GM18867 (cell line): Measurements from ENCODE around the gene CEMIP2.

Experiments
- ATAC-seq: cut with Tn5 transposase; IDR thresholded peaks from one replicate; pipeline ENCODE4 v1.9.1; 2021; ENCODE audit warnings: mild to moderate bottlenecking, moderate library complexity; ENCODE audit not compliant: unreplicated experiment

The CEMIP2 gene

GRCh38 chr9:71752928-71753327 lies 15.4 kb downstream of the CEMIP2 start:
- ATAC-seq: no peak

GRCh38 chr9:71752352-71752751 lies 16.0 kb downstream of the CEMIP2 start:
- ATAC-seq: no peak

GRCh38 chr9:71748280-71748743 lies 20.0 kb downstream of the CEMIP2 start:
- no peak for ATAC-seq

DNA sequence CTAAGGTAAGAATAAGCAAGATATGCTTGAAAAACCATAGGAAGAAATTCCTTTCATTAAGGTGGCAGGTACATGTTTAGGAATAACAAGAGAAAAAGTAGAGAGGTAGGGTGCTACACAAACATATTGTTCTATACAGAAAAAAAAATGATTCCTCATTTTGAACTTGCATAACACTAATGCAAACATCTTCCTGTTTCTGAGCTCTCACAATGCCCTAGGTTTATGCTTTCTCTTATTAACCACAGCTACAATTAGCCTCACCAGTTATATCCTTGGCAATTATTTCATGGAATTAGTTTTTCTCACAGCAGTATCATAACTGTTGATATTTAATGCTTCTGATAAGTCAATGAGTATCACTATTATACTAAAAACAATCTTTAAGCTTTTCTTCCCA lies 20.7 kb downstream of the CEMIP2 start:
- no peak for ATAC-seq

GRCh38 chr9:71746758-71747125 lies 21.6 kb downstream of the CEMIP2 start:
- no peak for ATAC-seq

DNA sequence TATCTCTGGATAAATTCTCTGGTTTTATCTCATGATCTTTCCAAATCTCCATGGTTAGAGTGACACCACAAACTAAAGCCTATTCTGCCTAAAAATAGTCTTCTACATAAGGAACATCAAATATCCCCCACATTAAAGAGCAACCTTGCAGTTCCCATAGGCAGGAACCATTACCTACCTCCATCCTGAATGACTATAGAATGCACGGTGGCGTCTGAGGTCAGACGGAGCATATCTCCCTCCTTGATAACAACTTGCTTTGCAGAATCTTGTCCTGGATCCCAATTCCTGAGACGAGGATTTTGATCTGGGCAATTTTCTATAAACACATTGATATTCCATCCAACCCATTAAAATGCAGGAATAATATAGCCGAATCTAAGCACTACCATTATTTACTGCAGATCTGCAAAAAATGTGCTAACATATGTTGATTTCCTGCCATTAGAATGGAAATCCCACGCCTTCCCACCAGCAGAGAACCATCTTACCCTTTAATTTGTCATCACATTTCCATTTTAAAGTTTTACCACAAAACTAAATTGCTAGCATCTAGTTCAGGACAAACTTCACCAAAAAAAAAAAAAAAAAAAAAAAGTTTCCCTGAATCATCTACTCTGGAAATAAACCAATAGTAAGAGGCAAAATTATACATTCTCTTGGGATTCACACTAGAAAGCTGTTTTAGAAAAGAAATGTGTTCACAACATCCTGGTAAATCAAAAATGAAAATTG lies 22.1 kb downstream of the CEMIP2 start:
- ATAC-seq: no peak

GRCh38 chr9:71744754-71745521 lies 23.4 kb downstream of the CEMIP2 start:
- no peak for ATAC-seq

- no peak for ATAC-seq
These were observed 24.4 kb downstream of the CEMIP2 start for GRCh38 chr9:71743882-71744281.

GRCh38 chr9:71743217-71743705 lies 25.1 kb downstream of the CEMIP2 start:
- ATAC-seq: no peak

GRCh38 chr9:71742703-71743102 lies 25.6 kb downstream of the CEMIP2 start:
- ATAC-seq: no peak

DNA sequence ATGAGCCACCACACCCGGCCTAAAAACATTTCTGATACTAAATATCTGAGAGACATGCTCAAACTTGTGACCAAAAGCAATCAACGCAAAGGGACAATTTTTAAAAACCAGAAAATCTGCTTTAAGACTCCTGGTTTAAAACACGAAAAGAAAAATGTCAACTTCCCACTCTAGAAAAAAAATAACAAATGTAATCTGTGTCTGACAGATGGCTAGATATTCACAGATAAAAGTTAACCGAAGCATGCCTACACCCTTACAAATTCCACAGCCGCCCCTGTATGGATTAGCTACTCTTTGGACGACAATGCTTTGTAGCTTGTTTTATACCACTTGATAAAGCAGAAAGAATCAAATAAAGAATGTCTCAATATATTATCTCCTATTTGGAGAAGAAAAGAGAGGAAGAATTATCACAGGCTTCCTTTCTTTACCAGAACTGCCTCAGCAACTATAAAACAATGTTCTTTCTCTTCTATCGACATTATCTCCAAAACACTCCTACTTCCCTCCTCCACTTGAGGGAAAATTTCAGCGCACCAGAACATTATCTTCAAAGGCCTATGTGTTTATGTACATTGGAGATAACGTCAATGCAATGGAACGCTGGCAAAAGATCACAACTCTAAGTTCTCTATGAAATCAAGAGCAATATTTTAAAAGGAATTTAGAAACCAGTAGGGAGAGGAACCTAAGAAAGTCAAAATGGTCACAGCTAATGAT lies 26.2 kb downstream of the CEMIP2 start:
- no peak for ATAC-seq

- ATAC-seq: no peak
These were observed 28.1 kb downstream of the CEMIP2 start for GRCh38 chr9:71740199-71740598.

GRCh38 chr9:71737455-71737854 lies 30.9 kb downstream of the CEMIP2 start:
- ATAC-seq: no peak

DNA sequence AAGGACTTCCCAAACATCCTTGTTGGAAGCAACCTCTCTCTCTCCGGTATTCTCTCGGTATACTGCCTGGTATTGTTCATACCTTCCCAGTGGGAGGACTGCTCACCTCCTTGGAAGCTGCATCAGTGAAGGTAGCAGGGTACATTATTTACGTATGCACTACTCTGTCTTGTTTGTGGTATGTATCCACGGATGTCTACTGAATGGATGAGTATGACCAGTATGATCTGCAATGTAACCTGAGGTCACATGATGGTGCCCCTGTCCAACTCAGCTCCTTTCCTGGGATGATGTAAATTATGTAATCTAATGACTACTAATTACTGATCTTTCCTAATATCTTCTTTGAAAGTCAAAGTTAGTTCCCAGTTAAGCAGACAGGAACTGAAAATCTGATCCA lies 32.1 kb downstream of the CEMIP2 start:
- no peak for ATAC-seq

- no peak for ATAC-seq
These were observed 33.4 kb downstream of the CEMIP2 start for GRCh38 chr9:71734950-71735349.

DNA sequence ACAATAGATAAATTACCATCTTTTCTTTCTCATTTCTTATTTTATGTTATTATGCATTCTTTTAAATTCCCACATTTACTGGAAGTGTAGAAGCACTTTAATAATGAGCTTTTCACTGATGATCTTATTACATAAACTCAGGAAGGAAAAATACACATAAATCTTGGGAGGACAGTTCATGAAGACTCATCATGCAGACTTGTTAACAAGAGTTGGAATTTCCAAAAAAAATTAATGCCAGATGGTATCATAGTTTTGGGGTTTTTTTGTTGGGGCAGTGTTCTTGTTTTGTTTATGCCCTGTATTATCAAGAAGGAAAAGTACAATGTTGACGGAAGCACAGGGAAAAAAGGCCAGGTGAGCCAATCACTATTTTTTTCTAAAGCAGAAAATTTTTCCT lies 35.1 kb downstream of the CEMIP2 start:
- no peak for ATAC-seq

- no peak for ATAC-seq
These were observed 38.3 kb downstream of the CEMIP2 start for GRCh38 chr9:71729816-71730526.

- no peak for ATAC-seq
These were observed 41.6 kb downstream of the CEMIP2 start for GRCh38 chr9:71726723-71727122.

DNA sequence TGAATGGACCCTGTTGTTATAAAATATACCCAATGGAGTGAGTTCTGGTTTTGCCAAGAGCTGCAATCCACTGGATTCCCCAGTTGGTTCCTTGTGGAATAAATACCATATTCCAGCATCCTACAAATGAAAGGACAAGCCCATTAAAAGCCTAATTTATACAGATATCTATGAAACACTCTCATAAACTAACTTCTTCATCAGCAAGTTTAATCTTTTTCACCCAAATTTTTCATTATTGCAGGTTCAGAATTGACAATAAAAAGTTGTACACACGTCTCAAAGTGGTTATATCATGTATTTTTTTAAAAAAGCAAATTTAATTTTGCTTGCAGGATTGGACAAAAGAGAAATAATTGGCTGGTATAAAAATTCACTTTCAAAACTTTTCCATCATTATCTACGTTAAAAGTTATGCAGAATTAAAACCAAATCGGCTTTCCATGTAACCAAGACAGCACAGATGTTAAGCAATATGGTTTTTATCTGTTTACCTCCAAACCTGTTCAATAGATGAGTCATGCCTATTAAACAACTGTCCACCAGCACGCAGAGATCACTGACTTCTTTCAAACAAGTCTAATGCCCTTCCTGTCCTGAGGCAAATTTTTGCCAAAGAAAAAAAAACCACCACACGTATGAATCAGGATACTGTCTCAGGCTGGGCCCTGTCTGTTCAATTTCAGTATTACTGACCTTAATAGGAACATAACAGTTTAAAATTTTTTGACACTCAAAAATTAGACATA lies 42.5 kb downstream of the CEMIP2 start:
- ATAC-seq: no peak

DNA sequence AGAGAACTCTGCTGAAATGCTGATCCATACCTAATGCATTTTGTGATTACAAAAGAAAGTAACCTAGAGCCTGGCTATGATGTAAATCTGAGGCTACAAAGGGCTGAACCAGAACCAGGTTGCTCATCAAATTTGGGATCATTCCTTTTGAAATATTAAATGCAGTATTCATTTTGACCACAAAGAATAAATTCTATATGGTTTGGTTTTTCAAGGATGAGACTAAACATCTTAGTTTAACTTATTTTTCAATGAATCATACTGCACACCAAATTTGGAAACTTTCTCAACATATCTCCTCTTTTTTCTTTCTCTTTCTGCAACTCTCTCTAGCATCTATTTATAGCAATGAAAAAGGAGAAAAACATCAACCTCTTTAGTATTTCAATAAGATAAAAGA lies 46.5 kb downstream of the CEMIP2 start:
- no peak for ATAC-seq
